ENCODE results near the gene TCF7. TPM values are rescaled to one million over a fixed set of nuclear protein-coding genes. Genes with fewer than 3 reads are reported as not detected.

The TCF7 gene
- total RNA-seq, 1 experiment from 2014 or later = 36.5 TPM

DNA sequence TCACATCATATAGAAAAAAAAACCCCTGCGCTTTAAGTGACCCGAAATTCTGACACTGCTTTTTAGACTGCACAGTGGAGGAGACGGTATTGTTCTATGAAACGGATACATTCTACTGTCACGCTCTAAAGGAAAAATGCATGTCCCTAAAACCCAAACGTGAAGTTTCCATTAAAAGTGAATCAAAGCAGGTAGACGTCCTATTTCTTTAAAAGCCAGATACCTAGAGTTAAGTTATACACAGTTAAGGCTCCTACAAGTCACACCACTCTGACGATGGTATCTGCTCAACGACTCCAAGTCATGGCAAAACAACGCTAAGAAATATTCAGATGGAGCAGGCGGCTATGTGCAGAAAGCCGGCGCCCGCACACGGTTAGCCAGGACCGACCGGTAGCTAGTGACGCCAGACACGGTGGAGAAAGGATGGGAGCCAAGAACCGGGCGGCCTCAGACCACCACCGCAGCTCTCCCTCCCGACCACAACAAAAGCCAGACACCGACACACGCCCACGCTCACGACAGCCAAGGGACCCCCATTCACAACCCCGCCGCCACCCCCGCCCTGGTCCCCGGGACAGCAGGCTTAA lies 61.5 kb downstream of the TCF7 start:
- peaks cover 2% of the 10 kb centered on the region; the same call in 1 of the 2 replicates for H3K36me3 ChIP-seq (ENCODE audit: control insufficient read depth, insufficient read depth, low read length)
- peak overlapping the region; percentile 97 for H3K4me3 ChIP-seq (ENCODE audit: low read depth, low read length)
- H3K9me3 Mint-ChIP-seq (ENCODE audit: unreplicated experiment) = no peaks in the 10 kb centered on the region
- no peak for DNase-seq
- ChIA-PET POLR2A (interaction anchor here (0.5 to 3.4 kb wide), 6 partner anchors 8 to 463 kb away, joined by 3 to 32 read pairs (median 4); partner anchors contain the start of gene PPP2CA), CTCF (interaction anchor here (1.2 kb wide), 1 partner anchor 137 kb away, joined by 3 read pairs; no protein-coding TSS in a partner anchor)
- H3K27ac Mint-ChIP-seq (ENCODE audit: unreplicated experiment) = peak overlapping the region; percentile 98
- H3K27me3 Mint-ChIP-seq (ENCODE audit: insufficient read depth, unreplicated experiment) = no peaks in the 10 kb centered on the region
- BruUV-seq (replicated peaks) = TSS peak; percentile 43
- intact Hi-C loops (cut with micrococcal nuclease; ENCODE audit: unreplicated experiment) = loop anchor here (2.0 to 10.0 kb wide), 2 partner anchors 51 to 559 kb away; partner anchors contain the start of genes CAMLG and PPP2CA
- peaks cover 57% of the 10 kb centered on the region for H3K36me3 Mint-ChIP-seq (ENCODE audit: insufficient read depth, unreplicated experiment)
- H3K4me1 ChIP-seq = peaks cover 8% of the 10 kb centered on the region; the same call in 1 of the 2 replicates
- TF ChIP-seq, protein P1, sequence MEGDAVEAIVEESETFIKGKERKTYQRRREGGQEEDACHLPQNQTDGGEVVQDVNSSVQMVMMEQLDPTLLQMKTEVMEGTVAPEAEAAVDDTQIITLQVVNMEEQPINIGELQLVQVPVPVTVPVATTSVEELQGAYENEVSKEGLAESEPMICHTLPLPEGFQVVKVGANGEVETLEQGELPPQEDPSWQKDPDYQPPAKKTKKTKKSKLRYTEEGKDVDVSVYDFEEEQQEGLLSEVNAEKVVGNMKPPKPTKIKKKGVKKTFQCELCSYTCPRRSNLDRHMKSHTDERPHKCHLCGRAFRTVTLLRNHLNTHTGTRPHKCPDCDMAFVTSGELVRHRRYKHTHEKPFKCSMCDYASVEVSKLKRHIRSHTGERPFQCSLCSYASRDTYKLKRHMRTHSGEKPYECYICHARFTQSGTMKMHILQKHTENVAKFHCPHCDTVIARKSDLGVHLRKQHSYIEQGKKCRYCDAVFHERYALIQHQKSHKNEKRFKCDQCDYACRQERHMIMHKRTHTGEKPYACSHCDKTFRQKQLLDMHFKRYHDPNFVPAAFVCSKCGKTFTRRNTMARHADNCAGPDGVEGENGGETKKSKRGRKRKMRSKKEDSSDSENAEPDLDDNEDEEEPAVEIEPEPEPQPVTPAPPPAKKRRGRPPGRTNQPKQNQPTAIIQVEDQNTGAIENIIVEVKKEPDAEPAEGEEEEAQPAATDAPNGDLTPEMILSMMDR (IDR thresholded peaks at IDR 0.05; ENCODE audit: insufficient read depth in 1 of 2, low read depth in 1 of 2, low read length in 1 of 2, severe bottlenecking in 1 of 2, unreplicated experiment in 1 of 2) = no peak
- H3K27me3 ChIP-seq (replicated peaks; ENCODE audit: control insufficient read depth, insufficient read depth, low read length) = no peaks in the 10 kb centered on the region
- peak overlapping the region; percentile 93 for H3K4me3 Mint-ChIP-seq (ENCODE audit: unreplicated experiment)
- no peaks in the 10 kb centered on the region for H3K9me3 ChIP-seq
- peaks cover 8% of the 10 kb centered on the region for H3K4me1 Mint-ChIP-seq (ENCODE audit: low read depth, unreplicated experiment)

DNA sequence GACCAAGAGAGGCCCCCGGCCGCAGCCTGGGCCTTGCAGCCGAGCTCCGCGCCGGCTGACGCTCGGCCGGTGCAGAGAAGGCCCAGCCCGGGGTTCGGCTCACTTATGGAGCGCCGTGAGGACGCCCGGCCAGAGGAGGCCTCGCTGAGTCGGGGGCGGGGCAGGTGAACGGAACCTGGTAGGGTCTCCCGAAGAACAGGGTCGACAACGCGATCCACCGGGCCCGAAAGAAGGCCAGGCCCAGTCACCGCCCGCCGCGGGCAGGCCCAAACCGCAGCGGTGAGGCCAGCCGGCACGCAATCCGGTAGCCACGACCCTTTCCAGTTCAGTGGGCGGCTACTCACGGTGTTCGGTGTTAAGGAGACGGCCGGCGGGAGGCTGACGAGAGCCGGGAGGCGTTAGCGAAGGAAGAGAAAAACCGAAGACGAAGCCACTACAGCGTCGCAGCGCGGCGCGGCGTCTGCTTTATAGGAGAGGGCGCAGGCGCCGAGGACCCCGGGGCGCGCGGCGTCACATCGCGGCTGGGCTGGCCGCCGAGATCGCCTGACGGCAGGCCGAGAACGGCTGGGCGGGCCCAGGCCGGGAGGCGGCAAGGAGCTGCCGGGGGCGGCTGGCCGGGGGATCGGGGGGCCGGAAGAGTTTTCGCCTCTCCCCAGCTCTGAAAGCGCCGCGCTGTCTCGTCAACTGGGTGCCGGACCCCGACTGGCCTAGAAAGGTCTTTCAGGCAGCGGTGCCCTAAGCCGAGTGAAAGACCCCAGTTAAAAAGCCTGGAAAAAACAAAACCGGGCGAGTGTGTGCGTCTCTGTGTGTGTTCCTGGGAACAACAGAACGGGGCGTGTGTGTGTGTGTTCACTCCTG lies 62.3 kb downstream of the TCF7 start, which contains the start of gene SKP1:
Gene SKP1 (minus strand): TSS at position 440 of the 858 bp plus-strand sequence. CDS start 2,928 bp downstream, outside the sequence.
- Mint-ChIP-seq H3K4me3 (ENCODE audit: unreplicated experiment) (peak within 1 kb of the TSS; percentile 93), H3K27ac (ENCODE audit: unreplicated experiment) (peak within 1 kb of the TSS; percentile 98), H3K27me3 (ENCODE audit: insufficient read depth, unreplicated experiment) (no peaks in the 10 kb centered on the region), H3K9me3 (ENCODE audit: unreplicated experiment) (no peaks in the 10 kb centered on the region), H3K36me3 (ENCODE audit: insufficient read depth, unreplicated experiment) (peaks cover 50% of the 10 kb centered on the region), H3K4me1 (ENCODE audit: low read depth, unreplicated experiment) (peaks cover 8% of the 10 kb centered on the region)
- TF ChIP-seq, protein P1 (IDR thresholded peaks at IDR 0.05; ENCODE audit: insufficient read depth in 1 of 2, low read depth in 1 of 2, low read length in 1 of 2, severe bottlenecking in 1 of 2, unreplicated experiment in 1 of 2) = no peak
- no peaks in the 10 kb centered on the region for H3K9me3 ChIP-seq
- peak within 1 kb of the TSS; percentile 97 for H3K4me3 ChIP-seq (ENCODE audit: low read depth, low read length)
- DNase-seq = peak; percentile 83 to 91
- peaks cover 2% of the 10 kb centered on the region; the same call in 1 of the 2 replicates for H3K36me3 ChIP-seq (ENCODE audit: control insufficient read depth, insufficient read depth, low read length)
- ChIA-PET CTCF (interaction anchor here (1.0 to 1.2 kb wide), 2 partner anchors 35 to 137 kb away, joined by 3 read pairs; no protein-coding TSS in a partner anchor), POLR2A (interaction anchor here (0.5 to 3.4 kb wide), 12 partner anchors 9 to 462 kb away, joined by 3 to 32 read pairs (median 4); partner anchors contain the start of genes PPP2CA and UBE2B)
- no TSS peak for BruUV-seq (replicated peaks)
- peaks cover 8% of the 10 kb centered on the region; the same call in 1 of the 2 replicates for H3K4me1 ChIP-seq
- H3K27me3 ChIP-seq (replicated peaks; ENCODE audit: control insufficient read depth, insufficient read depth, low read length) = no peaks in the 10 kb centered on the region
- intact Hi-C loops (cut with micrococcal nuclease; ENCODE audit: unreplicated experiment) = loop anchor here (2.0 to 10.0 kb wide), 2 partner anchors 50 to 558 kb away; partner anchors contain the start of genes CAMLG and PPP2CA

Data from Caco-2 (cell line).